ENCODE measurements around the gene EHHADH.

EHHADH gene

DNA sequence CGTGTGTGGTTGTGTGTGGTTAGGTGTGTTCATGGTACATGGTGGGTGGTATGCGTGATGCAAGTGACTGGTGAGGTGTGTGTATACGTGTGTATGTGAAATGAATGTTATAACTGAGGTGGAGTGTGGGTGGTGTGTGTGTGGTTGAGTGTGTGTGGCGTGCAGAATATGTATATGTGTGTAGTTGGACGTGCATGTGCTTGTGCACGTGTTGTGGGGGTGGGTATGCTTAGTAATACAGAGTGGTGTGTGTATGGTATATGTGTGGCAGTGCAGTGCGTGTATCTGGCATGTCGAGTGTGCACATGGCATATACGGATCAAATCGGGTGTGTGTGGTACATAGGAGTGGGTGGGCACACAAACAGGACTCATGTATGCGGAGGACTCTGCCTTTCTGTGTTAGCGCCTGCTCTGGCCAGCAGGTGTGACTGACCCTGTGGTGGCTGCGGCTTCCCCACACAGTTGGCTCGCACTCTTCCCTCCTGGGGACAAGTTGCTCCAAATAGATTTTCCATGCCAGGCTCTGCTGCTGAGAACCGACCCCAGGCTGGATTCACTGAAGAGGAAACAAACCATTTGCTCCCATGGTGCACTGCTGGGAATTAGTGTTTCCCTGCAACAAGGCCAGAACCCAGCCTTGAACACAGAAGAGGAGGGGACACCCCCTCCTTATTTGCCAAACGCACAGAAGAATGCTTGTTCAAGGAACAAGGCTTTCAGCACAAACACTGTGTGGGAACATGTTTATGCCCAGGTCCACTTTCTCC, 99.8 kb downstream of the EHHADH start:
- DNase-seq = no peak
- peaks cover 2 to 10% of the 10 kb centered on the region in 2 donors for H3K4me1 Mint-ChIP-seq
- H3K36me3 Mint-ChIP-seq = no peaks in the 10 kb centered on the region
- no peaks in the 10 kb centered on the region for H3K9me3 Mint-ChIP-seq
- H3K27me3 Mint-ChIP-seq = peaks cover 34 to 35% of the 10 kb centered on the region in 2 donors
- H3K27ac Mint-ChIP-seq = no peak overlapping the region
- H3K4me3 Mint-ChIP-seq = no peak overlapping the region
- no peak for ATAC-seq (replicated peaks)

DNA sequence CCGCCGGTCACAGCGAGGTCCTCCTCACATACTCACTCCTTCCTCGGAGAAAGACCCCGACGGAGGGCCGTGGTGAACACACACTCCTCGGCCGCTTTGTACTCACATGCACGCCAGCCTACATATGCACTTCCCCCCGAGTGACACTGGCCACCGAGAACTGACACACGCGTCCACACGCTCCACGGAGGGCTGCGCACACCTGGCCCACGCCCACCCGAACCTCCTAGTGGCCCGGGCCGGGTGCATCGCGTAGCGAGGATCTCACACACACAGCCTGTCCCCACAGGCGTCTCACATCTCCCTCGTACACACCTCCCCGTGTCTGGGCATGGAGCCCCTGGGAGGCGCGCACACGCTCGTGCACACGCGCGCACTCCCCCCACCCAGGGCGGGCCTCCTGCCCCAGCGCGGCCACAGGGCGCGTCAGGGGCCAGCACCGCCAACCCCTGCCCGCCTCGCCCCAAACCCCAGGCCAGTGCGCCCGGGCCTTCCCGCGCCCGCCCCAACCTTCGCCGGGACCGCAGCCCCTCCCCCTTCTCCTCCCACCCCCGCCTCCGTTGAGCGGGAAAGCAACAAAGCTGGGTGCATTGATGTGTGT, 100.6 kb downstream of the EHHADH start:
- Mint-ChIP-seq H3K4me1 (peaks cover 2 to 10% of the 10 kb centered on the region in 2 donors), H3K27me3 (peaks cover 29 to 30% of the 10 kb centered on the region in 2 donors), H3K4me3 (peak overlapping the region in 1 of 2 donors; percentile 87), H3K9me3 (no peaks in the 10 kb centered on the region), H3K36me3 (no peaks in the 10 kb centered on the region), H3K27ac (no peak overlapping the region)
- ATAC-seq (replicated peaks) = peak; percentile 38 to 42
- DNase-seq = no peak

DNA sequence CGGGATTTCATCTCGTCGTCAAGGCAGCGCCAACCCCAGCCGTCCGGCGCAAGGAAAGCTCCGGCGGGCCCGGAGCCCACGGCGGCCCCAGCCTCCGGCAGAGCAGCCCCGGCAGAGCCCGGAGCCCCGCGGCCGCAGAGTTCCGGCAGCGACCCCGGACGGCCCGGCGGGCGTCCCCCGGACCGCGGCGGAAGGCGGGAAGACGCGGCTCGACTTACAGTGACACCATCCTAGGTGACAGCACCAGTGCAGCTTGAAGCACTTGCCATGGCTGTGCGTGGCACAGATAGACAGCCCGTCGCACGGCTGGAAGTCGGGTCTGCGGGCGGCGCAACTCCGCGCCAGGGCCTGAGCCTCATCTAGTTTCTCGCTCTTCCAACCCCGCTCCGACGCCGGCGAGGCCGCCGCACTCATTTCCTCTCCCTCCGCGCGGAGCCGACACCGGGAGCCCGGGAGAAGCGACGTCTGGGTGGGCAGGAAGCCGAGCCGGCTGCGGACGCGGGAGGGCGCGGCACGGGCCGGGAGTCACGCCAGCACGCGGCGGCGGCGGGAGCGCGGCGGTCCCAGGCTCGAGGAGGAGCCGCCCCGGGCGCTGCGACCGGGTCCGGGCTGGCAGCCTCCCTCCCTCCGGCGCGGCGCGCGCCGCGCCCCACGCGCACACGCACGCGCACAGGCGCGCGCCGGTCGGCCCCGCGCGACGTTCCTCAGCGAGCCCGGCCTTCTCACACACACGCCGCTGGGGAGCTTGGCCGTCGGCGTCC, 101.3 kb downstream of the EHHADH start, which contains the start of gene C3orf70:
Gene C3orf70 (minus strand): TSS at position 651 of the 761 bp plus-strand sequence. CDS start 237 bp downstream, at position 414.
- no peaks in the 10 kb centered on the region for H3K9me3 Mint-ChIP-seq
- peak; percentile 70 to 71 for ATAC-seq (replicated peaks)
- peak; percentile 4 for DNase-seq

DNA sequence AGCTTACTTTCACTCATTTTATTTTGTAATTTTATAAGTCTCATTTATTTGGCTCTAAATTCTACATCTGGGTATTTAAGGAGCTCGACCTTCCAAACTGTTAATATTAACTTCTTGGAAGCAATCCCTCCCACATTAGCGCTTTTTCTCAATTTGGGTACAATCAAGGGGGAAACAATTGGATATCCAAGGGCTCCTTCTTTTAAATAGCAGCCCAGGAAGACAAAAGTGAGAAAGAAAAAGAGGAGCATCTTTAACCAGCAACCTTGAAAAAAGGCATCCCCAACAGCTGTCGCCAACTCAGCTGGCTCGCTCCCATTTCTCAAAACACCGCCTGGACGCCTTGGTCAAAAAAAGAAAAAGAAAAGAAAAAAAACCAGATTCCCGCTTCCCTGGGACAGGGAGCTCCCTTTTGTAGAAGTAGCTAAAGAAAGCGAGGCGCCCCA, 101.9 kb downstream of the EHHADH start:
- DNase-seq = no peak
- Mint-ChIP-seq H3K4me1 (peaks cover 2 to 10% of the 10 kb centered on the region in 2 donors), H3K4me3 (peak overlapping the region; percentile 76 to 78), H3K9me3 (no peaks in the 10 kb centered on the region), H3K27ac (no peak overlapping the region), H3K27me3 (peaks cover 28 to 29% of the 10 kb centered on the region in 2 donors), H3K36me3 (no peaks in the 10 kb centered on the region)
- no peak for ATAC-seq (replicated peaks)

More for the DNA sequence above, 101.3 kb downstream of the EHHADH start, which contains the start of gene C3orf70:
- peak within 1 kb of the TSS; percentile 78 to 87 for H3K4me3 Mint-ChIP-seq
- H3K36me3 Mint-ChIP-seq = no peaks in the 10 kb centered on the region
- peaks cover 29 to 30% of the 10 kb centered on the region in 2 donors for H3K27me3 Mint-ChIP-seq
- no peak within 1 kb of the TSS for H3K27ac Mint-ChIP-seq
- peaks cover 2 to 10% of the 10 kb centered on the region in 2 donors for H3K4me1 Mint-ChIP-seq

DNA sequence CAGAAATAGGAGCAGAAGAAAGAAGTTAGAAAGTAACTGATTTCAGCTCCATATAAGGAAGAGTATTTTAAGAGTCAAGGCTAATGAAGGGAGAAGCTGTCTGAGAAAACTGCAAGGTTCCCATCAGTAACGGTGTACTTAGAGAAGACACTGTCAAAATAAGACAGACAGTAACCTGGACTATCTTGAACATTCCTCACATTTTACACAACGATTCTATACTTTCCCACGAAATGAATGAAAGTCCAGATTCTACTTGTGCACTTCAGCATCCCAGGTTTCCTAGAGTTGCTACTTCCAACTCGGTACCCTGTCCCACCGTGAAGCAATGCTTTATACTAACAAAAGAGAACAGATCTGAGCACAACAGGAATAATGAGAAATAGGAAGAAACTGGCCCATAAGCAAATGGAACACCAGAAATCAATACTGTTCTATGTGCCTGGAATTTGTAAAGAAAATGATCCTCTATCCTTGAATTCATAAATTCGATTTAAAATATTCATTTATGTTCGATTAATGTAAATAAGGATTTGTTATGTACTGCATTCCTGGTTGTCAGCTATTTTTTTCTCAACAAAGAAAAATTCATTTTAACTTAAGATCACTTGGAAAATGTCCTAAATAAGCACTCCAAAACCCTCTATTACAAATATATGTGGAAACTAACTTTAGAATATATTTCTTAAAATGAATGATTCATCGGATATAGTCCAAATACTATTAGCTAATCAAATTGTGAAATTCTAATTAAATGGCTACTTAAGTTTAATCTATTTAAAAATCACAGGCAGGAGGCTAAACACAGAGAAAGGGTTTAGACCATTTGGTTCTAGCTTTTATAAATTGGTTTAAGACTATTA, 102.5 kb downstream of the EHHADH start:
- ATAC-seq (replicated peaks) (no peak), DNase-seq (no peak)
- H3K27ac Mint-ChIP-seq = no peak overlapping the region
- H3K4me1 Mint-ChIP-seq = peaks cover 2 to 10% of the 10 kb centered on the region in 2 donors
- no peaks in the 10 kb centered on the region for H3K36me3 Mint-ChIP-seq
- H3K9me3 Mint-ChIP-seq = no peaks in the 10 kb centered on the region
- no peak overlapping the region for H3K4me3 Mint-ChIP-seq
- H3K27me3 Mint-ChIP-seq = peaks cover 22 to 23% of the 10 kb centered on the region in 2 donors

DNA sequence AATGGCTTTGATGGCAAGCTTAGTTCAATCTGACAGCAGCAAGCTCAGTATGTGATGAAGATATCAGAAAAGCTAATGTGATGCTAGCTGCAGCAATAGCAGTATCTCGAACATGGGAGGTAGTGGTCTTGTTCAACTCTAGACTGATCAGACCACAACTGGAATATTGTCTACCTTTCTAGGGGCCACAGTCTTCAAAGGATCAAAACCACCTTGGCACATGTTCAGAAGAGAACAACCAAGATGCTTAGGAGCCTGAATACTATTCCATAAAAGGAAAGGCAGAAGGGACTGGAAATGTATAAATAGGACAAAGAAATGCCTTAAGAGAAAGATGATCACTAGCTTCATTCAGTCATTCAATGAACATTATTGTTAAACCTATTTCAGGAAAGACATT, 103.3 kb downstream of the EHHADH start:
- H3K4me1 Mint-ChIP-seq = peaks cover 2 to 10% of the 10 kb centered on the region in 2 donors
- peaks cover 0 to 3% of the 10 kb centered on the region in 2 donors for H3K9me3 Mint-ChIP-seq
- H3K27ac Mint-ChIP-seq = no peak overlapping the region
- H3K36me3 Mint-ChIP-seq = no peaks in the 10 kb centered on the region
- ATAC-seq (replicated peaks) = no peak
- no peak overlapping the region for H3K4me3 Mint-ChIP-seq
- peaks cover 23 to 24% of the 10 kb centered on the region in 2 donors for H3K27me3 Mint-ChIP-seq
- DNase-seq = no peak

DNA sequence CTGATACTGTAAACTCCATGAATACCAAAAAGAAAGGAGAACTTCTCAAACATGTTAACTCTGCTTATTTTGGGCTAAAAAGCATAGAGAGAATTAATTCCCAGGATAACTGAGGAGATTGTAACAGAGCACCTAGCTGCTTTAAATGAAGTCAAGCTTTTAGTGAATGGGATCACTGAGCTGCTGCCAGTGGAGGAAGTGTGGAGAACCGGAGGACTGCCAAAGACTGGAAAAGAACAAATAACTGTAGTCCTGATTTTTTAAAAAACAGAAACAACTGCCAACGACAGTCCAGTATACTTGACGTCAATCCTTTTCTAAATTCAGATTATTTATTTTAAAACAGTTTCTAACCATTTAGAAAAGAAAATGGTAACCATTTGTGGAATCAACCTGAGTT, 104.3 kb downstream of the EHHADH start:
- peaks cover 23 to 25% of the 10 kb centered on the region in 2 donors for H3K27me3 Mint-ChIP-seq
- peaks cover 0 to 3% of the 10 kb centered on the region in 2 donors for H3K9me3 Mint-ChIP-seq
- H3K27ac Mint-ChIP-seq = no peak overlapping the region
- ATAC-seq (replicated peaks) (no peak), DNase-seq (no peak)
- no peaks in the 10 kb centered on the region for H3K36me3 Mint-ChIP-seq
- no peak overlapping the region for H3K4me3 Mint-ChIP-seq
- H3K4me1 Mint-ChIP-seq = peaks cover 2 to 10% of the 10 kb centered on the region in 2 donors

DNA sequence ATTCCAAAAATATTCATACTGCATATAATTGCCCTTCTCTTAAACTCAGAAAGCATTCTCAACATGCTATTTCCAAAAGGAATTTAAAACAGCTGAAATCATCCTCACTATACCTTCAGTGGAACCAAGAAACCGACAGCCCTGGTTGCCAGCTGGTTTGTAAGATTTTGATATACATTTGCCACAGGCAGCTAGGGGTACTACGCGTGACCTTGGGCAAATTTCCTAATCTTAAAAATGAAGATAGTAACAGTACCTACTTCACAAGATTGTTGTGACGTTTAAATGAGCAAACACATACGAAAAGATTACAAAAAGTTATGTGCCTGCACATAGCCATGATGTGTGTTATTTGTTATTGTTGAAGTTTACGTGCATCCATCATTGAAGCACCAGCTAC, 108.3 kb downstream of the EHHADH start:
- H3K27me3 Mint-ChIP-seq = peaks cover 10 to 15% of the 10 kb centered on the region in 2 donors
- H3K27ac Mint-ChIP-seq = no peak overlapping the region
- H3K36me3 Mint-ChIP-seq = no peaks in the 10 kb centered on the region
- H3K4me1 Mint-ChIP-seq = no peaks in the 10 kb centered on the region
- no peak overlapping the region for H3K4me3 Mint-ChIP-seq
- DNase-seq (no peak), ATAC-seq (replicated peaks) (no peak)
- peaks cover 0 to 3% of the 10 kb centered on the region in 2 donors for H3K9me3 Mint-ChIP-seq

DNA sequence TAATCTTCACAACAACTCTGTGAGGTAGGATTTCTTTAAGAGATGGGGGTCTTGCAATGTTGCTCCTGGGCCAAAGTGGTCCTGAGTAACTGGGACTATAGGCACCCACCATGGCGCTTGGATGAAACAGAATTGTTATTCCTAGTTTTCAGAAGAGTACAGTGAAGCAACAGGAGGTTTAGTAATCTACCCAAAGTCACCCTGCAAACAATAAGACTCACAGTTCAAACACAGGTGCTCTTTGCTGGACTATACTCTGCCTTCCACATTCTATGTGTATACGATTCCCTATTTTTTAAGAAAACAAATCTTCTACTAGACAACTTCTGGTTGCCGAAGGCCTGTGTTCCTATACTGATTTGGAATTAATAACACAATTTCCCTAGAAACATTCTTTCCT, 109.1 kb downstream of the EHHADH start:
- Mint-ChIP-seq H3K27me3 (peaks cover 8 to 16% of the 10 kb centered on the region in 2 donors), H3K36me3 (no peaks in the 10 kb centered on the region), H3K9me3 (peaks cover 0 to 3% of the 10 kb centered on the region in 2 donors), H3K4me3 (no peak overlapping the region), H3K27ac (no peak overlapping the region), H3K4me1 (no peaks in the 10 kb centered on the region)
- DNase-seq (no peak), ATAC-seq (replicated peaks) (no peak)

Data from stimulated activated naive B cell treated with anti-CD40 and anti-IgM and Interleukin-4, amounts not matched to agents 10 μg/mL and 1 μg/mL and 100 μg/mL, for 72 hours (primary cell).